Small intestine (tissue), 7 donors: ENCODE results near the gene PCDH18. TPM values are rescaled to one million over a fixed set of nuclear protein-coding genes. Genes with fewer than 3 reads are reported as not detected.

ENCODE experiments used
- DNase-seq, 2 donors: peaks; one replicate each; pipeline versions ENCODE4 v3.0.0 to v3.0.0-alpha.2; 2013
- FAIRE-seq: peaks from 2 replicates; lab custom pipeline; 2012; peaks lifted over from hg19 to GRCh38; lab: Jason Lieb, UNC
- H3K27ac ChIP-seq, 3 donors: one replicate each; pipeline ENCODE4 v1.5.1; 2013; ENCODE audit warnings: low read length in 2 of 3, mild to moderate bottlenecking in 2 of 3, control low read depth in 1 of 3, inconsistent platforms in 1 of 3, low read depth in 1 of 3, moderate library complexity in 1 of 3
- H3K27me3 ChIP-seq, 3 donors: one replicate each; pipeline ENCODE4 v1.6.1; 2013; ENCODE audit warnings: low read length in 3 of 3, inconsistent platforms in 1 of 3; ENCODE audit not compliant: control insufficient read depth in 3 of 3, insufficient read depth in 3 of 3
- H3K36me3 ChIP-seq, 3 donors: one replicate each; pipeline ENCODE4 v1.6.1; 2013; ENCODE audit warnings: low read length in 3 of 3, inconsistent platforms in 1 of 3, low read depth in 1 of 3, mild to moderate bottlenecking in 1 of 3, moderate library complexity in 1 of 3; ENCODE audit not compliant: control insufficient read depth in 3 of 3, insufficient read depth in 2 of 3
- H3K4me1 ChIP-seq, 3 donors: one replicate each; pipeline ENCODE4 v1.6.1; 2013; ENCODE audit warnings: low read length in 2 of 3, inconsistent platforms in 1 of 3, low read depth in 1 of 3, mild to moderate bottlenecking in 1 of 3, moderate library complexity in 1 of 3; ENCODE audit not compliant: control insufficient read depth in 3 of 3, insufficient read depth in 2 of 3
- H3K4me3 ChIP-seq, 3 donors: one replicate each; pipeline ENCODE4 v1.5.1; 2013; ENCODE audit warnings: low read length in 3 of 3, control low read depth in 1 of 3, inconsistent platforms in 1 of 3, low read depth in 1 of 3, mild to moderate bottlenecking in 1 of 3, moderate library complexity in 1 of 3
- H3K9me3 ChIP-seq, 2 donors: one replicate each; pipeline ENCODE4 v1.6.1; 2013; ENCODE audit warnings: low read depth in 1 of 2, low read length in 1 of 2; ENCODE audit not compliant: control insufficient read depth in 2 of 2, insufficient read depth in 1 of 2
- WGBS, 3 donors: extraction: QIAGEN DNeasy Blood & Tissue Kit; methylation state at CpG; one replicate each; pipeline ENCODE4 v1.1.7; 2013; 5-methylcytosine and 5-hydroxymethylcytosine counted together
- polyA plus RNA-seq, 4 donors: library from polyadenylated mRNA; stranded (reverse) in 3 of 4; unstranded in 1 of 4; fragments of 200-250 nt in 3 of 4; fragments of 120-200 nt in 1 of 4; gene quantifications; one replicate each; pipeline versions ENCODE4 v1.2.1 to v1.2.3, GENCODE V29; 2013
- donor health status: healthy with polysubstance abuse.
- donor health status: control.
- donor health status: control.
- donor health status: Bipolar disorder and iron deficiency.
- donor health status: healthy.

Gene PCDH18
- polyA plus RNA-seq, 4 donors = 1.4 to 28.2 (median 3.2) TPM; not detected in 1

GRCh38 chr4:137535718-137536117 lies 3.4 kb upstream of the PCDH18 start:
- FAIRE-seq (no peak), DNase-seq (no peak)
- WGBS, 3 donors = 78 to 84% (median 78%) methylated on average over 1 of the region's 1 CpG
- no peak overlapping the region for H3K4me3 ChIP-seq
- no peak overlapping the region for H3K27ac ChIP-seq
- no peaks in the 10 kb centered on the region for H3K36me3 ChIP-seq
- no peaks in the 10 kb centered on the region for H3K9me3 ChIP-seq
- peaks cover 0 to 14% (median 0%) of the 10 kb centered on the region in 3 donors for H3K27me3 ChIP-seq
- H3K4me1 ChIP-seq = no peaks in the 10 kb centered on the region

GRCh38 chr4:137534516-137534915 lies 2.2 kb upstream of the PCDH18 start:
- WGBS, 3 donors = 56 to 91% (median 72%) methylated on average over 1 of the region's 1 CpG
- Histone ChIP-seq H3K4me3 (no peak overlapping the region), H3K27ac (no peak overlapping the region), H3K36me3 (peaks cover 0 to 2% (median 0%) of the 10 kb centered on the region in 3 donors), H3K27me3 (peaks cover 0 to 14% (median 0%) of the 10 kb centered on the region in 3 donors), H3K4me1 (no peaks in the 10 kb centered on the region), H3K9me3 (no peaks in the 10 kb centered on the region)
- DNase-seq (no peak), FAIRE-seq (no peak)

DNA sequence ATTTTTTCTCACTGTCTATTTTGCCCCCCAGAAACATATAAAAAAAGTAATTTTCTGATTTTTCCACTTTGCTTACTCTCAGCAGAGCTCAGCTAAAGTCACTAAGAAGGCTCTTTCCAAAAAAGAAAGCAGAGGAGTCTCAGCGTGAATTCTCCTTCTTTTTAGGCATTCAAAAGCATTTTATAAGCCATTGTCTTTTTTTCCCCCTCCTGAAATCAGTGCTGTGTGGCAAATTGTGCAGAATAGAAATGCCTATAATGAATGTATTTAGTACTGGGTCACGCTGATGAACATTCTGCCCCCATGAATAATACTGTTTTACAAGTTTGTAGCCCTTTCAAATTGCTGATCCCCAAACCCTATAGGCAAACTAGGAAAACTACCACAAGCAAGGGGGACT lies 1.6 kb upstream of the PCDH18 start:
- 62 to 75% (median 69%) methylated on average over 2 of the region's 2 CpGs for WGBS, 3 donors
- no peaks in the 10 kb centered on the region for H3K4me1 ChIP-seq
- DNase-seq (no peak), FAIRE-seq (no peak)
- H3K27me3 ChIP-seq = peaks cover 0 to 14% (median 0%) of the 10 kb centered on the region in 3 donors
- no peaks in the 10 kb centered on the region for H3K9me3 ChIP-seq
- no peak overlapping the region for H3K4me3 ChIP-seq
- H3K27ac ChIP-seq = peak overlapping the region in 2 of 3 donors; percentile 56 to 62
- peaks cover 0 to 3% (median 0%) of the 10 kb centered on the region in 3 donors for H3K36me3 ChIP-seq

DNA sequence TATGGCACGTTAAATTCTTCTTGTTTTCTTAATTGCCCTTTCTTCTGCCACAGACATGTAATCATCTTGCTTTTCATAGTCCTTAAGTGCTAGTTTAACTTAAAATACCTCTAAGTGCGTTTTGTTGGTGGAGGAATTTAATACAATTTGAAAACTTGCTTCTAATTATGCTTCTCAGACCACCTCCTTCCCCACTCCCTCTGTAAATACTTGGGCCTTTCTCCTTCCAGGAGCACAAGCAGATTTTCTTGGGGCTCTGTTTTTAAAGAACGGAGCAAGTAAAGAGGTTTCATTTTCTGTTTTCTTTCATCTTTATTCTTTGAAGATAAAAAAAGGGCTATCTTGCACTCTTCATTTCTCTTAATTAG lies 559 bp upstream of the PCDH18 start:
- peak overlapping the region in 2 of 3 donors; percentile 56 to 74 for H3K27ac ChIP-seq
- peaks cover 0 to 14% (median 0%) of the 10 kb centered on the region in 3 donors for H3K27me3 ChIP-seq
- DNase-seq (no peak), FAIRE-seq (no peak)
- 7 to 11% (median 8%) methylated on average over 3 of the region's 3 CpGs for WGBS, 3 donors
- peak overlapping the region in 1 of 3 donors; percentile 68 for H3K4me3 ChIP-seq
- no peaks in the 10 kb centered on the region for H3K9me3 ChIP-seq
- H3K36me3 ChIP-seq = peaks cover 0 to 3% (median 0%) of the 10 kb centered on the region in 3 donors
- H3K4me1 ChIP-seq = no peaks in the 10 kb centered on the region

DNA sequence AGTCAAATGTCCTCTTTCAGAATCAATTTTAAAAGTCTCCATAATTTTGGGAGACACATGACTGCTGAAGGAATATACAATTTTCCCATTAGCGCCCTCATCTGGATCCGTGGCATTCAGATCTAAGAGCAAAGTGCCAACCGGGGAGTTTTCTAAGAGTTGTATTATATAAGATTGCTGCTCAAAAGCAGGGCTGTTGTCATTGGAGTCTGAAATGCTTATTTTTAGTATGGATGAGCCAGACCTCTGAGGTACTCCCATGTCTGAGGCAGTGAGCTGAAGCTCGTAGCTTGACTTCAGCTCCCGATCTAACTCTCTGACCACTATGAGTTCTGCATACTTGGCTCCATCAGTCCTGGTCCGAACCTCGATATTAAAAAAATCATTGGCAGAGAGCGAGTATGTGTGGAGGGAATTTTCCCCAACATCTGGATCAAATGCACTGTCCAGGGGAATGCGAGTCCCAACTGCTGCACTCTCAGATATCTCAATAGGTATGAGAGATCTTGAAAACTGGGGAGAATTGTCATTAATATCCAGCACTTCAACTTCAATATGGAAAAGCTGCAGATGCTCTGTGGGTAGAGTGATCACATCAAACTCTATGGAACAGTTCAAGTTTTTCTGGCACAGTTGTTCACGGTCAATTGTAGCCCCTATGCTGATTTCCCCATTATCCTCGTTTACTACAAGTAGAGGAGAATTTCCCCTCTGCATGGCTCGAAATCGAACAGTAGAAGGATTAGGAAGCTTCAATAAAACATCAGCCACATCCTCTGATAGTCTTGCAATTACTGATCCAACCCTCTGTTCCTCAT lies 917 bp downstream of the PCDH18 start:
- peaks cover 0 to 14% (median 0%) of the 10 kb centered on the region in 3 donors for H3K27me3 ChIP-seq
- peaks cover 0 to 3% (median 0%) of the 10 kb centered on the region in 3 donors for H3K36me3 ChIP-seq
- H3K27ac ChIP-seq = peak overlapping the region in 2 of 3 donors; percentile 74 to 79
- peak overlapping the region in 2 of 3 donors; percentile 17 to 68 for H3K4me3 ChIP-seq
- H3K4me1 ChIP-seq = no peaks in the 10 kb centered on the region
- FAIRE-seq (no peak), DNase-seq (no peak)
- no peaks in the 10 kb centered on the region for H3K9me3 ChIP-seq
- WGBS, 3 donors = 24 to 36% (median 34%) methylated on average over 13 of the region's 13 CpGs

GRCh38 chr4:137530176-137530575 lies 2.1 kb downstream of the PCDH18 start:
- Histone ChIP-seq H3K27me3 (peaks cover 0 to 14% (median 0%) of the 10 kb centered on the region in 3 donors), H3K9me3 (no peaks in the 10 kb centered on the region), H3K4me1 (no peaks in the 10 kb centered on the region), H3K36me3 (peaks cover 0 to 3% (median 0%) of the 10 kb centered on the region in 3 donors), H3K4me3 (peak overlapping the region in 1 of 3 donors; percentile 68), H3K27ac (peak overlapping the region in 2 of 3 donors; percentile 22 to 79)
- DNase-seq (no peak), FAIRE-seq (no peak)
- 62 to 86% (median 80%) methylated on average over 7 of the region's 7 CpGs for WGBS, 3 donors

DNA sequence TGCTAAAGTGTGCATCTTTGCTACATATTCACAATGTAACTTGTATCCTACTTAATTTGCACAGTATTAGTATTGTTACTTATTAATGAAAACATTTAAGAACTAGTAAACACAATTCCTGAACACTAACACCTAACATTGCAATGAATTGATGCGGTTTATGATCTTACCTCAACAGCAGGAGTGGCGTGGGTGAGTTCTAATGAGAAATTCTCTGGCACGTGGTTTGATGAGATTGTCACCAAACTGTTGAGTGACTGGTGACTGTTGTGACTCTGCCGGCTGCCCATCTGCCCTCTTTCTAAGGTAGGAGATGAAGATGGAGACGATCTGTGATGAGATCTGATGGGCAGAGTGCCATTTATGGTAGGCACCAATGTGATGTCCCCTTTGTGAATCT lies 2.9 kb downstream of the PCDH18 start:
- FAIRE-seq (no peak), DNase-seq (no peak)
- WGBS, 3 donors = 57 to 71% (median 69%) methylated on average over 5 of the region's 5 CpGs
- H3K9me3 ChIP-seq = no peaks in the 10 kb centered on the region
- H3K4me3 ChIP-seq = peak overlapping the region in 1 of 3 donors; percentile 68
- peak overlapping the region in 2 of 3 donors; percentile 22 to 25 for H3K27ac ChIP-seq
- H3K27me3 ChIP-seq = peaks cover 0 to 14% (median 0%) of the 10 kb centered on the region in 3 donors
- H3K4me1 ChIP-seq = no peaks in the 10 kb centered on the region
- H3K36me3 ChIP-seq = peaks cover 0 to 3% (median 0%) of the 10 kb centered on the region in 3 donors

DNA sequence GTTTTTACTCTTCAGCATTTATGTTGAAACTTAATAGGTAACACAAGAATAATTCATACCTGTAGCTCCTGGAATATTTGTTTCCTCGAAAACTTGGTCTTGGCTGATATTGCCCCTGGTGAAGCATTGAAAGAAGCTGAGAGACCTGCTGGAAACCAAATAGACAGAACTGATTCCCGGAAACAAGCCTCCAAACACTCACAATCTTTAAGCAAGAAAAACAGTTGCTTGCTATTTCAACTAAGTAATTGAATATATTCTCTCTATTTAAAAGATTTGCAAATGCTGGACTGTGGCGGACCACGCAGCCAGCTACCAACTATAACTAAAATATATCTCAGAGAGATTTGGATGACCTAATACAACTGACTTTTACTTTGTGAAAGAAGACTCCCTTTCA lies 3.6 kb downstream of the PCDH18 start:
- Histone ChIP-seq H3K27me3 (peaks cover 0 to 11% (median 0%) of the 10 kb centered on the region in 3 donors), H3K36me3 (peaks cover 0 to 3% (median 0%) of the 10 kb centered on the region in 3 donors), H3K9me3 (no peaks in the 10 kb centered on the region), H3K4me3 (peak overlapping the region in 1 of 3 donors; percentile 68), H3K27ac (no peak overlapping the region), H3K4me1 (no peaks in the 10 kb centered on the region)
- 59 to 77% (median 64%) methylated on average over 4 of the region's 4 CpGs for WGBS, 3 donors
- DNase-seq = no peak
- FAIRE-seq = no peak
